ENCODE data around the gene OR2T5. TPM values are rescaled to one million over a fixed set of nuclear protein-coding genes. Genes with fewer than 3 reads are reported as not detected.
"Not testable (repeated sequence)": the region's sequence is repeated elsewhere in the genome, so short reads cannot be mapped to it uniquely, and the experiment has no call there.

OR2T5 gene
- polyA plus RNA-seq, 2 donors: not detected

DNA sequence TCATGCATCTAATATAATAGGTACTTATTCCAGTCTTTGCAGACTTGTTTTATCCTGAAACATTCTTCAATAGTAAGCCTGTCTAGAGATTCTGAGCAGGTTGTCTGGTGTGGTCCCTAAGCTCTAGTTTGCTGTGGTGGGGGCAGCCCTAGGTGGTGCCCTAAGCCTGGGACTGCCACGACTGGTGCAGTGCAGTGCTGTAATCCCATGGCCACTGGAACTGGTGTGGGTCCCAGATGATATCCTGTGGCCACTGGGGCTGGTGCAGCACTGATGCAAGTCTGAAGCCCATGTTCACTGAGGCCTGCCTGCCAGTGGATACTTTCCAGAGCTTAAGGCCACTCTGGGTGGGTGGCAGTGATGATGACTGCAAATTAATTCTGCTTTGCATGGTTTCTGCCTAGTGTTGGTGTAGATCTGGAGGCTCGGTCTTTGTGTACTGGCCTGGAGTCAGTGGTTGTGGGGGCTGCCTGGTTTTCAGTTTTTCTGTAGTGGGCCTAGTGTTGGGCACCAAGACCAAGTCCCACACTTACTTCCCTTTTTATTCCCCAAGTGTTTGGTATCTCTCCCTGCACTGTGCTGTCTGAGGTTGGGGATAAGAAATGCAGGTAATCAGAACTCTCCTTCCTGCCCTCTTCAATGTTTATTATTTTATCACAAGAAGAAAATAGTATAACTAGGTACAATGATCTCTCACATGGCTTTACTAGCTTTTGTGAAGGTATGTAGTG is 12.1 kb downstream of the OR2T5 start:
- H3K27me3 ChIP-seq (ENCODE audit: control insufficient read depth in 1 of 2, insufficient read depth in 2 of 2, low read length in 2 of 2); H3K27ac ChIP-seq (ENCODE audit: low read depth in 2 of 2, low read length in 1 of 2); H3K4me1 ChIP-seq (ENCODE audit: control insufficient read depth in 2 of 2, insufficient read depth in 2 of 2, low read length in 1 of 2); H3K9me3 ChIP-seq (ENCODE audit: control insufficient read depth in 2 of 2, insufficient read depth in 1 of 2, low read depth in 1 of 2, low read length in 1 of 2); H3K4me3 ChIP-seq (ENCODE audit: low read depth in 1 of 2, low read length in 2 of 2); H3K36me3 ChIP-seq (ENCODE audit: control insufficient read depth in 2 of 2, insufficient read depth in 2 of 2, low read length in 1 of 2): not testable (repeated sequence)
- 71 to 77% methylated on average over 1 of the region's 2 CpGs for WGBS, 2 donors

DNA sequence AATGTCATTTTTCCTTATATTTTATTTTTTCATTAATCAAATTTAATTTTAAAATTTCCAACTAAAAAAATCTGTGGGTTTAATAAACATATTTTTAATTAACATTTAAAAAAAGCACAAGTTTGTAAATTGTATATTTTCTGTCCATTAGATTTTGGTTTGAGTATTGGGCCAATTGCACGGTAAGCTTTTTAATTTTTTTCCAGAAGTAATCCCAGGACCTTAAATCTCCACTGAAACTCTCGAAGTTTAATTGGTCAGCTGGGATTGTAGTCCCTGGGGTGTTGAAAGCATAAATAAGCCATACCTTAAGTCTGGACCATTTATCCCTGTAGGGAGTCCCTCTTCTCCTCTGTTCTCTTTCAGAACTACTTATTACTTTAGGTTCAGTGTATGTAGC is 19.4 kb downstream of the OR2T5 start, which contains the start of gene OR2G6:
Gene OR2G6, plus strand, starts transcription at position 301 of the 400 bp plus-strand sequence. CDS start 13,574 bp downstream, outside the sequence.
- not testable (repeated sequence) for H3K4me1 ChIP-seq (ENCODE audit: control insufficient read depth in 2 of 2, insufficient read depth in 2 of 2, low read length in 1 of 2); H3K4me3 ChIP-seq (ENCODE audit: low read depth in 1 of 2, low read length in 2 of 2); H3K27me3 ChIP-seq (ENCODE audit: control insufficient read depth in 1 of 2, insufficient read depth in 2 of 2, low read length in 2 of 2); H3K9me3 ChIP-seq (ENCODE audit: control insufficient read depth in 2 of 2, insufficient read depth in 1 of 2, low read depth in 1 of 2, low read length in 1 of 2); H3K27ac ChIP-seq (ENCODE audit: low read depth in 2 of 2, low read length in 1 of 2); H3K36me3 ChIP-seq (ENCODE audit: control insufficient read depth in 2 of 2, insufficient read depth in 2 of 2, low read length in 1 of 2)
- no CpG with 5 or more reads among the region's 2 CpGs for WGBS, 2 donors

DNA sequence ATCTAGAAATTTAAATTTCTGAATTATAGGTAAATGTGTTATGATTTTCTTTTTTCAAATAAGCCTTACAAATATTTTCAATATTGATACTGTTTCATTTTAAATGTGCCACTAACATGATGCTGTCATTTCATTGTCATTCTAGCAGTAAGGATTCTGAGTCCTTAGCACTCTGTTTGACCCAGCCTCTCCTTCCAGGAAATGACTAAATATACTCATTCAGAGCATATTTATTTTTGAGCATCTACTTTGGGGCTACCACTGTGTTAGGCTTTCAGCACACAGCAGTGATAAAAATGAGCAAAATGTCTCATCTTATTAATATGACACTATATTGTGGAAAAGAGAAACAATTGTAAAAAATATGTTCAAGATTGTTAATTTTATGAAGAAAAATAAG is 21.8 kb downstream of the OR2T5 start:
- H3K4me3 ChIP-seq (ENCODE audit: low read depth in 1 of 2, low read length in 2 of 2); H3K27ac ChIP-seq (ENCODE audit: low read depth in 2 of 2, low read length in 1 of 2); H3K36me3 ChIP-seq (ENCODE audit: control insufficient read depth in 2 of 2, insufficient read depth in 2 of 2, low read length in 1 of 2); H3K4me1 ChIP-seq (ENCODE audit: control insufficient read depth in 2 of 2, insufficient read depth in 2 of 2, low read length in 1 of 2); H3K9me3 ChIP-seq (ENCODE audit: control insufficient read depth in 2 of 2, insufficient read depth in 1 of 2, low read depth in 1 of 2, low read length in 1 of 2); H3K27me3 ChIP-seq (ENCODE audit: control insufficient read depth in 1 of 2, insufficient read depth in 2 of 2, low read length in 2 of 2): not testable (repeated sequence)

DNA sequence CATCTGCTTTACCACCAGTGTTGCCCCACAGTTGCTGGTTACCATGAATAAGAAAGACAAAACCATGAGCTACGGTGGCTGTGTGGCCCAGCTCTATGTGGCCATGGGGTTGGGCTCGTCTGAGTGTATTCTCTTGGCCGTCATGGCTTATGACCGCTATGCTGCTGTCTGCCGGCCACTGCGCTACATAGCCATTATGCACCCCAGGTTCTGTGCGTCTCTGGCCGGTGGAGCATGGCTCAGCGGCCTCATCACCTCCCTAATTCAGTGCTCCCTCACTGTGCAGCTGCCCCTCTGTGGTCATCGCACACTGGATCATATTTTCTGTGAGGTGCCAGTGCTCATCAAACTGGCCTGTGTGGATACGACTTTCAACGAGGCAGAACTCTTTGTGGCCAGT is 33.5 kb downstream of the OR2T5 start:
- Histone ChIP-seq H3K27ac (ENCODE audit: low read depth in 2 of 2, low read length in 1 of 2) (no peak overlapping the region), H3K9me3 (ENCODE audit: control insufficient read depth in 2 of 2, insufficient read depth in 1 of 2, low read depth in 1 of 2, low read length in 1 of 2) (peaks cover 0 to 10% of the 10 kb centered on the region in 2 donors), H3K4me3 (ENCODE audit: low read depth in 1 of 2, low read length in 2 of 2) (no peak overlapping the region), H3K36me3 (ENCODE audit: control insufficient read depth in 2 of 2, insufficient read depth in 2 of 2, low read length in 1 of 2) (no peaks in the 10 kb centered on the region), H3K4me1 (ENCODE audit: control insufficient read depth in 2 of 2, insufficient read depth in 2 of 2, low read length in 1 of 2) (no peaks in the 10 kb centered on the region), H3K27me3 (ENCODE audit: control insufficient read depth in 1 of 2, insufficient read depth in 2 of 2, low read length in 2 of 2) (no peaks in the 10 kb centered on the region)
- WGBS, 2 donors: 85 to 88% methylated on average over 12 of the region's 12 CpGs

DNA sequence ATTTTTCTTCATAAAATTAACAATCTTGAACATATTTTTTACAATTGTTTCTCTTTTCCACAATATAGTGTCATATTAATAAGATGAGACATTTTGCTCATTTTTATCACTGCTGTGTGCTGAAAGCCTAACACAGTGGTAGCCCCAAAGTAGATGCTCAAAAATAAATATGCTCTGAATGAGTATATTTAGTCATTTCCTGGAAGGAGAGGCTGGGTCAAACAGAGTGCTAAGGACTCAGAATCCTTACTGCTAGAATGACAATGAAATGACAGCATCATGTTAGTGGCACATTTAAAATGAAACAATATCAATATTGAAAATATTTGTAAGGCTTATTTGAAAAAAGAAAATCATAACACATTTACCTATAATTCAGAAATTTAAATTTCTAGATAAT is 49.1 kb downstream of the OR2T5 start:
- H3K27me3 ChIP-seq (ENCODE audit: control insufficient read depth in 1 of 2, insufficient read depth in 2 of 2, low read length in 2 of 2); H3K4me1 ChIP-seq (ENCODE audit: control insufficient read depth in 2 of 2, insufficient read depth in 2 of 2, low read length in 1 of 2); H3K4me3 ChIP-seq (ENCODE audit: low read depth in 1 of 2, low read length in 2 of 2); H3K27ac ChIP-seq (ENCODE audit: low read depth in 2 of 2, low read length in 1 of 2); H3K36me3 ChIP-seq (ENCODE audit: control insufficient read depth in 2 of 2, insufficient read depth in 2 of 2, low read length in 1 of 2); H3K9me3 ChIP-seq (ENCODE audit: control insufficient read depth in 2 of 2, insufficient read depth in 1 of 2, low read depth in 1 of 2, low read length in 1 of 2): not testable (repeated sequence)

Other genes with a start within 250 kb of the OR2T5 start
- gene OR2T33, start 210.6 kb upstream of the OR2T5 start, polyA plus RNA-seq: not detected
- not detected for gene OR2T12, start 185.2 kb upstream of the OR2T5 start, polyA plus RNA-seq
- not detected for gene OR2M7, start 164.0 kb upstream of the OR2T5 start, polyA plus RNA-seq
- gene OR14C36, start 139.8 kb upstream of the OR2T5 start, polyA plus RNA-seq: not detected
- not detected for gene OR2T4, start 126.9 kb upstream of the OR2T5 start, polyA plus RNA-seq
- not detected for gene OR2T6, start 112.8 kb upstream of the OR2T5 start, polyA plus RNA-seq
- gene OR2T1, start 85.5 kb upstream of the OR2T5 start, polyA plus RNA-seq: not detected
- not detected for gene OR2T2, start 43.0 kb upstream of the OR2T5 start, polyA plus RNA-seq
- not detected for gene OR2T3, start 15.2 kb upstream of the OR2T5 start, polyA plus RNA-seq
- gene OR2G6, start 19.5 kb downstream of the OR2T5 start, polyA plus RNA-seq: not detected
- gene OR2T29, start 74.2 kb downstream of the OR2T5 start, polyA plus RNA-seq: not detected
- not detected for gene OR2T34, start 86.2 kb downstream of the OR2T5 start, polyA plus RNA-seq
- gene OR2T10, start 109.1 kb downstream of the OR2T5 start, polyA plus RNA-seq: not detected
- gene OR2T11, start 146.5 kb downstream of the OR2T5 start, polyA plus RNA-seq: not detected
- not detected for gene OR2T35, start 156.7 kb downstream of the OR2T5 start, polyA plus RNA-seq
- gene OR2T27, start 166.9 kb downstream of the OR2T5 start, polyA plus RNA-seq: not detected
- gene OR14I1, start 214.2 kb downstream of the OR2T5 start, polyA plus RNA-seq: not detected

All from esophagus (tissue), 2 donors.